Psoas muscle (tissue), 8 donors: ENCODE measurements around the gene WDFY1. TPM values are rescaled to one million over a fixed set of nuclear protein-coding genes. Genes with fewer than 3 reads are reported as not detected.

Experiments used
- ATAC-seq, 4 donors: fragments of 200-7000 bp; cut with Tn5 transposase; one replicate each; pipeline ENCODE4 v1.9.1; 2020; ENCODE audit warnings: moderate library complexity in 3 of 4, mild to moderate bottlenecking in 2 of 4
- DNase-seq, 2 donors: peaks; one replicate each; pipeline ENCODE4 v3.0.0-alpha.2; 2020
- H3K27ac ChIP-seq: fragments of 200-600 bp; one replicate; pipeline ENCODE4 v1.8.0; 2022
- H3K27me3 ChIP-seq, 3 donors: fragments of 200-600 bp in 1 of 3; one replicate each; pipeline versions ENCODE4 v1.6.1 to v1.8.0; 2013 to 2022; ENCODE audit warnings: low read length in 2 of 3, mild to moderate bottlenecking in 2 of 3, moderate library complexity in 1 of 3; ENCODE audit not compliant: insufficient read depth in 3 of 3
- H3K36me3 ChIP-seq, 2 donors: fragments of 200-600 bp in 1 of 2; one replicate each; pipeline versions ENCODE4 v1.6.1 to v1.8.0; 2013 to 2022; ENCODE audit warnings: low read depth in 1 of 2, mild to moderate bottlenecking in 1 of 2, moderate library complexity in 1 of 2; ENCODE audit not compliant: insufficient read depth in 1 of 2
- H3K4me1 ChIP-seq: fragments of 200-600 bp; one replicate; pipeline ENCODE4 v1.8.0; 2022
- H3K4me3 ChIP-seq: fragments of 200-600 bp; one replicate; pipeline ENCODE4 v1.8.0; 2022; ENCODE audit warnings: mild to moderate bottlenecking
- H3K9me3 ChIP-seq: fragments of 200-600 bp; one replicate; pipeline ENCODE4 v1.8.0; 2022
- CTCF ChIP-seq: fragments of 200-600 bp; IDR thresholded peaks from one replicate; pipeline ENCODE4 v1.8.0; 2022; ENCODE audit warnings: antibody characterized with exemption
- WGBS, 3 donors: extraction: QIAGEN DNeasy Blood & Tissue Kit; methylation state at CpG; one replicate each; pipeline versions ENCODE4 v1.1.6 to v1.1.7; 2013; 5-methylcytosine and 5-hydroxymethylcytosine counted together
- intact Hi-C, 2 donors: fragments of 100-400 bp; cut with DNase I; formaldehyde crosslinking; loops; one replicate each; pipeline versions ENCODE4 v1.11.0 to v1.14.2; 2022
- polyA plus RNA-seq, 3 donors: library from polyadenylated mRNA; stranded (reverse); fragments of 200-250 nt; gene quantifications; one replicate each; pipeline ENCODE4 v1.2.3, GENCODE V29; 2013
- total RNA-seq, 4 donors: library from RNA; stranded (reverse); fragmentation: NEBNext Ultra II Directional in 2 of 4; extraction: Animal tissue kit (Norgen Biotek cat#: 25700) in 2 of 4; gene quantifications; one replicate each; pipeline versions ENCODE4 v1.2.1 to v1.2.4, GENCODE V29; 2021 to 2023
- donor health status: healthy with polysubstance abuse.
- donor health status: DM: no; HTN: no; CAD: no; lungs with moderate emphysema.
- donor health status: Bipolar disorder and iron deficiency.
- donor health status: healthy.
- donor health status: DM: yes; HTN: yes; CAD: no.
- donor health status: DM: no; HTN: no; CAD: no.
- donor health status: DM: no; HTN: no; CAD: no.
- donor health status: DM: yes; HTN: yes; CAD: no.

The WDFY1 gene
- total and polyA plus RNA-seq, 7 donors = 9.7 to 21.8 (median 14.2) TPM

- no peaks in the 10 kb centered on the region for H3K4me1 ChIP-seq
- peak in 2 of 4 donors; percentile 43 to 46 for ATAC-seq
- intact Hi-C loops = no loop called here
- TF ChIP-seq CTCF = no peak
- no peaks in the 10 kb centered on the region for H3K27me3 ChIP-seq
- peak overlapping the region; percentile 10 for H3K4me3 ChIP-seq
- 67 to 72% (median 68%) methylated on average over 3 of the region's 3 CpGs for WGBS, 3 donors
- no peaks in the 10 kb centered on the region for H3K9me3 ChIP-seq
- H3K36me3 ChIP-seq = peaks cover 0 to under 1% of the 10 kb centered on the region in 2 donors
- peak overlapping the region; percentile 39 for H3K27ac ChIP-seq
- no peak for DNase-seq
Measured at GRCh38 chr2:223989856-223990232, 44.7 kb upstream of the WDFY1 start.

GRCh38 chr2:223989206-223989855, 44.2 kb upstream of the WDFY1 start:
- WGBS, 3 donors = 65 to 84% (median 81%) methylated on average over 10 of the region's 10 CpGs

GRCh38 chr2:223981241-223981640, 36.1 kb upstream of the WDFY1 start:
- no peak for TF ChIP-seq CTCF
- intact Hi-C loops = no loop called here
- H3K4me3 ChIP-seq = no peak overlapping the region
- no peaks in the 10 kb centered on the region for H3K4me1 ChIP-seq
- 82 to 94% (median 93%) methylated on average over 1 of the region's 1 CpG for WGBS, 3 donors
- H3K27me3 ChIP-seq = no peaks in the 10 kb centered on the region
- peaks cover 0 to 18% of the 10 kb centered on the region in 2 donors for H3K36me3 ChIP-seq
- DNase-seq = no peak
- no peak overlapping the region for H3K27ac ChIP-seq
- no peak for ATAC-seq
- H3K9me3 ChIP-seq = no peaks in the 10 kb centered on the region

More at GRCh38 chr2:223989206-223989855, 44.2 kb upstream of the WDFY1 start:
- H3K9me3 ChIP-seq = no peaks in the 10 kb centered on the region
- H3K36me3 ChIP-seq = peaks cover 0 to 5% of the 10 kb centered on the region in 2 donors
- no peaks in the 10 kb centered on the region for H3K4me1 ChIP-seq
- TF ChIP-seq CTCF = no peak
- peak overlapping the region; percentile 39 for H3K27ac ChIP-seq
- H3K4me3 ChIP-seq = peak overlapping the region; percentile 10
- no peak for DNase-seq
- intact Hi-C loops = no loop called here
- peak in 3 of 4 donors; percentile 20 to 64 (median 62) for ATAC-seq
- no peaks in the 10 kb centered on the region for H3K27me3 ChIP-seq

GRCh38 chr2:223980803-223981202, 35.7 kb upstream of the WDFY1 start:
- Histone ChIP-seq H3K4me3 (no peak overlapping the region), H3K27me3 (no peaks in the 10 kb centered on the region), H3K27ac (no peak overlapping the region), H3K9me3 (no peaks in the 10 kb centered on the region), H3K4me1 (no peaks in the 10 kb centered on the region), H3K36me3 (peaks cover 0 to 18% of the 10 kb centered on the region in 2 donors)
- ATAC-seq (no peak), DNase-seq (no peak)
- 63 to 76% (median 75%) methylated on average over 4 of the region's 4 CpGs for WGBS, 3 donors
- no peak for TF ChIP-seq CTCF
- intact Hi-C loops = no loop called here

- ATAC-seq (no peak), DNase-seq (no peak)
- H3K4me3 ChIP-seq = no peak overlapping the region
- 30 to 49% (median 41%) methylated on average over 1 of the region's 1 CpG for WGBS, 3 donors
- no peaks in the 10 kb centered on the region for H3K9me3 ChIP-seq
- no peak overlapping the region for H3K27ac ChIP-seq
- TF ChIP-seq CTCF = no peak
- H3K27me3 ChIP-seq = no peaks in the 10 kb centered on the region
- peaks cover 0 to 18% of the 10 kb centered on the region in 2 donors for H3K36me3 ChIP-seq
- intact Hi-C loops = no loop called here
- no peaks in the 10 kb centered on the region for H3K4me1 ChIP-seq
Measured at GRCh38 chr2:223980397-223980735, 35.2 kb upstream of the WDFY1 start.
